Endothelial cell of hepatic sinusoid (primary cell): ENCODE measurements around the gene AGMAT.

Experiments
- in situ Hi-C: cut with HindIII; loops from 2 replicates; pipeline ENCODE4 v1.10.0; 2017; ENCODE audit warnings: low sequenced_read_pairs

Gene AGMAT

GRCh38 chr1:15525050-15526020 is 59.5 kb downstream of the AGMAT start:
- in situ Hi-C loops: no loop called here

GRCh38 chr1:15524283-15525049 is 60.4 kb downstream of the AGMAT start:
- in situ Hi-C loops: no loop called here

- in situ Hi-C loops: no loop called here
Measured at GRCh38 chr1:15524021-15524282, 60.9 kb downstream of the AGMAT start, which contains the start of gene CASP9. CASP9 (minus strand) TSS chr1:15524215; CDS start chr1:15524200, 15 bp downstream.

- in situ Hi-C loops: no loop called here
Measured at GRCh38 chr1:15523104-15524020, 61.5 kb downstream of the AGMAT start.

- in situ Hi-C loops: no loop called here
Measured at GRCh38 chr1:15522551-15522950, 62.3 kb downstream of the AGMAT start.
